K562 (cell line): Measurements from ENCODE around the gene KCNK3. TPM values are rescaled to one million over a fixed set of nuclear protein-coding genes. Genes with fewer than 3 reads are reported as not detected.

ENCODE experiments used
- ATAC-seq: fragments of 200-7000 bp; cut with Tn5 transposase; 3 replicates; pipeline ENCODE4 v1.9.1; 2020; ENCODE audit warnings: moderate library complexity
- BruUV-seq: library from RNA; stranded (reverse); fragments of 400-500 nt; replicated peaks from 2 replicates; lab custom pipeline; 2021; lab: Mats Ljungman, UMichigan
- CTCF ChIA-PET: fragments of 300-600 bp; formaldehyde crosslinking; extraction: SDS; loops from one replicate; lab custom pipeline; 2021; ENCODE audit warnings: low intra/inter-chr PET ratio; lab: Yijun Ruan, JAX
- POLR2A ChIA-PET: fragments of 300-600, 350-650 bp; sonication (Branson Sonifier 250); formaldehyde crosslinking; extraction: SDS; loops from one replicate; lab custom pipeline; 2021; ENCODE audit warnings: antibody characterized with exemption, inconsistent platforms; lab: Yijun Ruan, JAX
- DNase-seq, 4 experiments: peaks; one replicate each; pipeline versions ENCODE4 v3.0.0 to v3.0.0-alpha.2; 2011 to 2018; ENCODE audit warnings: low spot score in 3 of 4, mixed read lengths in 3 of 4; ENCODE audit errors: extremely low read depth in 1 of 4
- FAIRE-seq: peaks from 2 replicates; lab custom pipeline; 2011; peaks lifted over from hg19 to GRCh38; lab: Jason Lieb, UNC
- H2AFZ ChIP-seq: 2 replicates; pipeline ENCODE4 v1.6.0; 2011; ENCODE audit warnings: low read depth, low read length, control low read depth, inconsistent platforms
- H3K27ac ChIP-seq: fragments of 200-600 bp; 3 replicates; pipeline ENCODE4 v1.8.0; 2011; ENCODE audit warnings: low read depth, mild to moderate bottlenecking, control low read depth, inconsistent platforms, low read length, moderate library complexity, mixed read lengths; ENCODE audit errors: extremely low read depth
- H3K27me3 ChIP-seq, 2 experiments: fragments of 300-600 bp in 1 of 2; 2 replicates in 1 of 2; 3 replicates in 1 of 2; pipeline versions ENCODE4 v1.6.0 to v1.8.0; 2011; ENCODE audit warnings: inconsistent platforms in 2 of 2, low read length in 2 of 2, mild to moderate bottlenecking in 1 of 2, mixed read lengths in 1 of 2, moderate library complexity in 1 of 2; ENCODE audit not compliant: control insufficient read depth in 2 of 2, insufficient read depth in 2 of 2
- H3K36me3 ChIP-seq: fragments of 300-600 bp; 3 replicates; pipeline ENCODE4 v1.8.0; 2011; ENCODE audit warnings: mild to moderate bottlenecking, low read length, inconsistent platforms; ENCODE audit not compliant: control insufficient read depth, insufficient read depth
- H3K4me1 ChIP-seq, 2 experiments: fragments of 200-600 bp in 1 of 2; replicated peaks in 1 of 2; 2 replicates in 1 of 2; 3 replicates in 1 of 2; pipeline versions ENCODE4 v1.5.1 to v1.8.0; 2011; ENCODE audit warnings: inconsistent platforms in 2 of 2, low read length in 2 of 2, mild to moderate bottlenecking in 1 of 2, mixed read lengths in 1 of 2, moderate library complexity in 1 of 2; ENCODE audit not compliant: control insufficient read depth in 2 of 2, insufficient read depth in 2 of 2
- H3K4me2 ChIP-seq: 2 replicates; pipeline ENCODE4 v1.6.1; 2011; ENCODE audit warnings: low read length, control low read depth, inconsistent platforms, mixed read lengths; ENCODE audit not compliant: insufficient read depth
- H3K4me3 ChIP-seq: fragments of 200-600 bp; sonication (generic), shearing (Covaris generic); 2 replicates; pipeline ENCODE4 v1.5.1; 2016; ENCODE audit warnings: control low read depth, inconsistent platforms
- H3K79me2 ChIP-seq: fragments of 200-600 bp; 3 replicates; pipeline ENCODE4 v1.8.0; 2011; ENCODE audit warnings: low read length, inconsistent platforms; ENCODE audit not compliant: control insufficient read depth, insufficient read depth
- H3K9ac ChIP-seq, 2 experiments: 2 replicates each; pipeline versions ENCODE4 v1.6.0 to v1.6.1; 2011; ENCODE audit warnings: low read depth in 2 of 2, low read length in 2 of 2, control low read depth in 1 of 2, inconsistent platforms in 1 of 2, mild to moderate bottlenecking in 1 of 2, mixed read lengths in 1 of 2; ENCODE audit not compliant: insufficient read depth in 1 of 2
- H3K9me1 ChIP-seq: one replicate; pipeline ENCODE4 v1.6.0; 2011; ENCODE audit warnings: inconsistent platforms, mild to moderate bottlenecking, low read length, moderate library complexity; ENCODE audit not compliant: control insufficient read depth, insufficient read depth
- H3K9me3 ChIP-seq: replicated peaks from 2 replicates; pipeline ENCODE4 v1.5.1; 2011; ENCODE audit warnings: low read depth, low read length, inconsistent platforms; ENCODE audit not compliant: control insufficient read depth, insufficient read depth
- H4K20me1 ChIP-seq: replicated peaks from 2 replicates; pipeline ENCODE4 v1.6.1; 2011; ENCODE audit warnings: low read length, inconsistent platforms, mixed read lengths; ENCODE audit not compliant: control insufficient read depth, insufficient read depth
- BCOR ChIP-seq: fragments of 450-650 bp; IDR thresholded peaks from 2 replicates; pipeline ENCODE4 v1.6.1; 2016
- KDM1A ChIP-seq, 2 experiments: fragments of 450-650 bp; IDR thresholded peaks; 2 replicates each; pipeline ENCODE4 v1.6.1; 2016; ENCODE audit warnings: mild to moderate bottlenecking in 2 of 2
- KDM4B ChIP-seq, 2 experiments: fragments of 450-650 bp in 1 of 2; sonication (generic) in 1 of 2; IDR thresholded peaks; 2 replicates each; pipeline ENCODE4 v1.6.1; 2016 to 2017; ENCODE audit warnings: borderline replicate concordance in 2 of 2, antibody characterized with exemption in 1 of 2, low read depth in 1 of 2, mild to moderate bottlenecking in 1 of 2
- NEUROD1 ChIP-seq: fragments of 150-350 bp; IDR thresholded peaks from 2 replicates; pipeline ENCODE4 v1.6.1; 2014; ENCODE audit warnings: borderline replicate concordance, low read length, low read depth; ENCODE audit not compliant: partially characterized antibody
- RBM25 ChIP-seq: fragments of 200-400 bp; formaldehyde crosslinking; IDR thresholded peaks from 2 replicates; pipeline ENCODE4 v1.6.1; 2018; ENCODE audit warnings: low read length, low read depth, moderate library complexity; ENCODE audit not compliant: severe bottlenecking
- SMARCA5 ChIP-seq: fragments of 450-650 bp; IDR thresholded peaks from 2 replicates; pipeline ENCODE4 v1.6.1; 2016
- ZFP36 ChIP-seq: fragments of 150-350 bp; IDR thresholded peaks from 2 replicates; pipeline ENCODE4 v1.6.1; 2018; ENCODE audit warnings: low read length, low read depth; ENCODE audit not compliant: partially characterized antibody
- ZNF143 ChIP-seq: sonication (generic); formaldehyde crosslinking; IDR thresholded peaks from 2 replicates; pipeline ENCODE4 v1.9.0; 2022; ENCODE audit warnings: mild to moderate bottlenecking, missing genetic modification reagents
- ZNF24 ChIP-seq: fragments of 450-650 bp; IDR thresholded peaks from 2 replicates; pipeline ENCODE4 v1.6.1; 2016
- WGBS: fragments of 100-300 bp; shearing (Covaris generic); methylation state at CpG from one replicate; pipeline ENCODE4 v1.1.6; 2016; ENCODE audit warnings: low coverage, mixed read lengths; ENCODE audit not compliant: insufficient coverage; ENCODE audit errors: missing lambda C conversion rate; 5-methylcytosine and 5-hydroxymethylcytosine counted together
- in situ Hi-C: fragments of 300-500 bp; cut with MboI; formaldehyde crosslinking; loops from 4 replicates; pipeline ENCODE4 v1.15.0; 2018; ENCODE audit warnings: inconsistent platforms, mixed read lengths
- intact Hi-C: fragments of 100-400 bp; cut with micrococcal nuclease; formaldehyde crosslinking; loops from 2 replicates; pipeline ENCODE4 v1.14.2; 2022
- polyA plus RNA-seq, 8 experiments: library from polyadenylated mRNA; depleted of rRNA in 4 of 8; stranded (reverse) in 5 of 8; unstranded in 3 of 8; fragments of >200 nt; fragmentation: Nextera tagmentation in 2 of 8; fragmentation: Illumina TruSeq in 1 of 8; extraction: Ambion mirVana in 2 of 8; extraction: Trizol in 1 of 8; gene quantifications; 2 replicates each; pipeline versions ENCODE4 v1.2.1 to v1.2.3, GENCODE V29; 2011 to 2014; ENCODE audit warnings: inconsistent platforms in 1 of 8, missing spikeins in 1 of 8
- total RNA-seq, 7 experiments: library from RNA; depleted of rRNA in 6 of 7; stranded (reverse); fragments of >200 nt in 6 of 7; fragmentation: Illumina TruSeq in 2 of 7; extraction: Trizol in 2 of 7; gene quantifications; 2 replicates each; pipeline versions ENCODE4 v1.2.1 to v1.2.3, GENCODE V29; 2011 to 2021; ENCODE audit warnings: low replicate concordance in 1 of 7

The KCNK3 gene
- total and polyA plus RNA-seq, 9 of the 15 experiments (the other 6 are each of a cell fraction or from before 2014, with no cell fraction given) = 0.01 to 0.20 (median 0.07) TPM; not detected in 5

DNA sequence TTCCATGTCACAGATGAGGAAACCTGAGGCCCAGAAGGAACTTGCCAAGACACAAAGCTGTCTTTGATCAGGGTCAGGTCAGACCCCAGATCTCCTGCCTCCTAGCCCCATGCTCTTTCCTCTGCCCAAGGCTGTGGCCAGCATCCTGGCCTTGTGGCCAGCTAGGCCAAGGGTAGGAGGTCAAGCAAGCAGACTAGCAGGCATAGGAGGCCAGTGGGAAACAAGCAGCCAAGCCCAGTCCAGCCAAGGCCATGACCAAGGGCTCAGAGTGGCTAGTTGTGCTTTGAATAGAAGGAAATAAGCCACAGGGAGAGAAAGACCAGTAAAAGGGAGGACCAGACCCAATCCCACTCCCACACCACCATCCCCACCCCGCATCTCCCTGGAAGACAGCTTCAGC lies 30.4 kb downstream of the KCNK3 start (continued):
- no peak for TF ChIP-seq ZNF143
- TF ChIP-seq KDM4B (IDR thresholded peaks at IDR 0.05; ENCODE audit: borderline replicate concordance in 2 of 2, low read depth in 1 of 2) = no peak

DNA sequence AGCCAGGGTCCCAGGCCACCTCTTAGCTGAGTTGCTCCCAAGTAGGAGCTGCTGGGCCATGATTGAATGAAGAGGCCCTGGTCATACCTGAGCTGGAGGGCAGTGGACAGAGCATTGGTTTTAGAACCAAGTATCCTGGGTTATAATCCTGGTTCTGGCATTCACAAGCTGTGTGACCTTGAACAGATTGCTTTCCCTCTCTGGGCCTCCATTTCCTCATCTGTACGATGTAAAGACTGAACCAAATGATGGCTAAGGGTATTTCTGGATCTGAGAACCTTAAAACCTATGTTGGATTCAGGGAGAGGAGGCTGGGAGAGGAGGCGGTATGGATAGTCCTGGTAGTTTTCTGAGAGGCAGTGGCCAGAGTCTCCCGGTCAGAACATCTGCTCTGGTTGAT lies 31.0 kb downstream of the KCNK3 start:
- CTCF ChIA-PET = no interaction called here
- no TSS peak for BruUV-seq
- intact Hi-C loops = no loop called here
- peak overlapping the region; percentile 68 for H2AFZ ChIP-seq
- peak; percentile 89 for TF ChIP-seq RBM25
- TF ChIP-seq ZFP36 = peak; percentile 84
- TF ChIP-seq NEUROD1 = no peak
- TF ChIP-seq ZNF24 = no peak
- TF ChIP-seq KDM1A (IDR thresholded peaks at IDR 0.05) = peak; percentile 29 to 55; a peak in 1 of 4 replicates
- 0 out of 2 replicates have a peak, but pooled peaks have one; percentile 38 for TF ChIP-seq SMARCA5
- peak; percentile 86 for TF ChIP-seq BCOR
- TF ChIP-seq, all 486 proteins: peak for 5
- Histone ChIP-seq H4K20me1 (no peaks in the 10 kb centered on the region), H3K27ac (peak overlapping the region; percentile 76; the same call in 2 of the 3 replicates), H3K4me2 (peak overlapping the region; percentile 7; the same call in 1 of the 2 replicates), H3K36me3 (no peaks in the 10 kb centered on the region), H3K79me2 (no peaks in the 10 kb centered on the region), H3K27me3 (no peaks in the 10 kb centered on the region), H3K9me3 (no peaks in the 10 kb centered on the region), H3K4me3 (no peak overlapping the region), H3K4me1 (peaks cover 15 to 43% of the 10 kb centered on the region in 2 experiments), H3K9me1 (no peaks in the 10 kb centered on the region), H3K9ac (peak overlapping the region; percentile 29 to 80)
- in situ Hi-C loops = no loop called here
- POLR2A ChIA-PET = interaction anchor here (0.7 to 1.3 kb wide), 2 partner anchors 9 to 236 kb away, joined by 3 read pairs; no protein-coding TSS in a partner anchor
- WGBS = 69% methylated on average over 2 of the region's 3 CpGs
- DNase-seq (no peak), ATAC-seq (no peak), FAIRE-seq (no peak)
